NCI-H226 (cell line): ENCODE measurements around the gene HSFY1.
"Not testable (repeated sequence)": the region's sequence is repeated elsewhere in the genome, so short reads cannot be mapped to it uniquely, and the experiment has no call there.

ENCODE experiments used
- DNase-seq: peaks from one replicate; pipeline ENCODE4 v3.0.0-alpha.2; 2015

The HSFY1 gene

GRCh38 chrY:18546420-18546819 lies at the start of gene HSFY1:
Gene HSFY1 (plus strand): TSS chrY:18546720. CDS start chrY:18546788, 68 bp downstream.
- DNase-seq: not testable (repeated sequence)

GRCh38 chrY:18504266-18504665 lies 42.3 kb upstream of the HSFY1 start:
- not testable (repeated sequence) for DNase-seq

GRCh38 chrY:18530995-18531655 lies 15.4 kb upstream of the HSFY1 start:
- DNase-seq: not testable (repeated sequence)

- DNase-seq: not testable (repeated sequence)
Observed at GRCh38 chrY:18538952-18539351, 7.6 kb upstream of the HSFY1 start.

- DNase-seq: not testable (repeated sequence)
Observed at GRCh38 chrY:18553132-18553531, 6.6 kb downstream of the HSFY1 start.

- DNase-seq: not testable (repeated sequence)
Observed at GRCh38 chrY:18565915-18566314, 19.4 kb downstream of the HSFY1 start.
